C4-2B (cell line): ENCODE data around the gene TNPO1.

Source experiments
- H3K27ac ChIP-seq: fragments of 450-650 bp; 2 replicates; pipeline ENCODE4 v1.5.1; 2017
- ZFX ChIP-seq: fragments of 450-650 bp; IDR thresholded peaks from 2 replicates; pipeline ENCODE4 v1.6.1; 2017
- TF ChIP-seq, protein P1 (sequence below): fragments of 450-650 bp; conservative IDR thresholded peaks from 2 replicates; pipeline ENCODE4 v1.5.1; 2017; ENCODE audit warnings: mild to moderate bottlenecking

TNPO1 gene

DNA sequence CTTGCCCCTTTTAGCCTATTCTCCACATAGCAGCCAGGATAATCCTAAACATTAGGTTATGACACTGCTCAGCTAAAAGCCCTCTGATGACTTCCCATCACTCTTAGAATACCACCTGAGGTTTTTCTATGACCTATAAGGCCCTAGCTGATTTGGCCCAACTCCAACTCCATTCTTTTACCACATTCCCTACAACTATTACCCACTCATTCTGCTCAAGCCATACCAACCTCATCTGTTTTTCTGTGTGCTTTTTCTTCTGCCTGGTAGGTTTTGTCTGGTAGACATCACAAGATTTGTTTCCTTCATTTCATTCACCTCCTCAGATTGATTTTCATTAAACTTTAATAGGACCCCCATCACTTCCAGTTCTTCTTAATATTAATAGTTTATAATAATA is 126.8 kb downstream of the TNPO1 start:
- no peak overlapping the region for H3K27ac ChIP-seq
- TF ChIP-seq, protein P1, sequence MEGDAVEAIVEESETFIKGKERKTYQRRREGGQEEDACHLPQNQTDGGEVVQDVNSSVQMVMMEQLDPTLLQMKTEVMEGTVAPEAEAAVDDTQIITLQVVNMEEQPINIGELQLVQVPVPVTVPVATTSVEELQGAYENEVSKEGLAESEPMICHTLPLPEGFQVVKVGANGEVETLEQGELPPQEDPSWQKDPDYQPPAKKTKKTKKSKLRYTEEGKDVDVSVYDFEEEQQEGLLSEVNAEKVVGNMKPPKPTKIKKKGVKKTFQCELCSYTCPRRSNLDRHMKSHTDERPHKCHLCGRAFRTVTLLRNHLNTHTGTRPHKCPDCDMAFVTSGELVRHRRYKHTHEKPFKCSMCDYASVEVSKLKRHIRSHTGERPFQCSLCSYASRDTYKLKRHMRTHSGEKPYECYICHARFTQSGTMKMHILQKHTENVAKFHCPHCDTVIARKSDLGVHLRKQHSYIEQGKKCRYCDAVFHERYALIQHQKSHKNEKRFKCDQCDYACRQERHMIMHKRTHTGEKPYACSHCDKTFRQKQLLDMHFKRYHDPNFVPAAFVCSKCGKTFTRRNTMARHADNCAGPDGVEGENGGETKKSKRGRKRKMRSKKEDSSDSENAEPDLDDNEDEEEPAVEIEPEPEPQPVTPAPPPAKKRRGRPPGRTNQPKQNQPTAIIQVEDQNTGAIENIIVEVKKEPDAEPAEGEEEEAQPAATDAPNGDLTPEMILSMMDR: no peak
- TF ChIP-seq ZFX: no peak

DNA sequence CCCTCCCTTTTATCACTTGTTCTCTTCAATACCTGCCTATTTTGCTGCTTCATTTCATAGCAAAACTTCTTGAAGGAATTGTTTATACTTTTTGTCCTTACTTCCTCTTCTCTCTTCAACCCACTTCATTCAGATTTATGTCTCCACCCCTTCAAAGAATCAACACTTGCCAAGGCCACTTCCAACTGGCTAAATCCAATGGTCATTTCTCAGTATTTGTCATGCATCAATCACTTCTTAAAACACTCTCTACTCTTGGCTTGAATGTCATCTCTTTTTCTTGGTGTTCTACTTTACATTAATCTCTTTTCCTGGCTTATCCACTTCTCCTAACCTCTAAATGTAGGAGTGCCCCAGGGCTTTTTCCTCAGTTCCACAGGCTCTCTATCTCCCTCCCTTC is 131.0 kb downstream of the TNPO1 start:
- H3K27ac ChIP-seq: no peak overlapping the region
- no peak for TF ChIP-seq ZFX
- TF ChIP-seq, protein P1: no peak

DNA sequence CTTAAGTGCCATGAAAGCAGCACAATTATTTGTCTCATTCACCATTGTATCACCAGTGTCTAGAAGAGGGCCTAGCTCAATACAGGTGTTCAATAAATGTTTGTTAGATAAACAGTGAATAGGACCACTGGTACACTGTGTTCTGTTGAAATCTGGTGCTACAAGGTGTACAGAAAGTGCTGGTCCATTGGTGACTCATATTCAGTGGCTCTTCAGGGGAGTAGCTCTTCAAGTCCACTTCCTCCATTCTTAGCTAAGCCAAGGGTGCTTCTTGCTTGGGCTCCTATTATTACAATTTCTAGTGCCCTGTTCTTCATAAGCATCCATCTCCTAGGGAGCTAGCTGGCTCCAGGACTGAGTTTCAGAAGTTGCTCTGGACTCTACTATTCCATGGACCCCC is 133.0 kb downstream of the TNPO1 start:
- TF ChIP-seq, protein P1: no peak
- no peak for TF ChIP-seq ZFX
- no peak overlapping the region for H3K27ac ChIP-seq

DNA sequence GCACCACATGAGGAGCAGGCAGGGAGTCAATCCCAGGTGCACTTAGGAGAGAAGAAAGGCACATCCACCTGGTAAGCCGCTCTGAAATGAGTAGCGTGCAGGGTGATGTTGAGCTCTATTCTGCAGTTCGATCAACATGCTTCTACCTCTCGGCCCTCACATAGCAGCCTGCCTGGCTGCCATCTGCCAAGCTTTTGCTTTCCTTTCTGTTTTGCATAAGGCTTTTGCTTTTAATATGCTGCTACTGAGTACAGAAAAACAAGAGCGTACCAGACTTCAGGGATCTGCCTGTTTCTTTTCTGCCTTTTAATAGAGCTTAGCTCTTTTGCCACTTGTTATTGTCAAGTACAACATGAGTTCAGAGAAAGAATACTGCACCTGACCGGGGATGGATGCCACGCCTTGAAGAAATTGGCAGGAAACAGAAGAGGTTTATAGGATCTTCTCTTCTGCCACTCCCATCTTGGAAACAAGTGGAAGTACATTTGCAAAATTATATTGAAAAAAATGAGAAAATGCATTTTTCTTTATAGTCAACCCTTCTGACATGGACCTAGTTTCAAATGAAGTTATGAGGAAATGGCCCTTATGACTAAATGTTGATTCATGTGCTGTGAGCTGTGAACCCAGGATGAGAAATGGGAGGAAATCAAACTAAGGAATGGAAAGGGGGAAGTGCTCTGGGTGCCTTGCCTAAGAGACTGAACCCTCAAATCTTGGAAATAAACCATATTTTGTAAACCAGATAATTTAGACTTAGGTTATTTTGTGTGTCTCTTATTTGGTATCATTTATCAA is 135.4 kb downstream of the TNPO1 start:
- H3K27ac ChIP-seq: no peak overlapping the region
- no peak for TF ChIP-seq ZFX
- TF ChIP-seq, protein P1: no peak

DNA sequence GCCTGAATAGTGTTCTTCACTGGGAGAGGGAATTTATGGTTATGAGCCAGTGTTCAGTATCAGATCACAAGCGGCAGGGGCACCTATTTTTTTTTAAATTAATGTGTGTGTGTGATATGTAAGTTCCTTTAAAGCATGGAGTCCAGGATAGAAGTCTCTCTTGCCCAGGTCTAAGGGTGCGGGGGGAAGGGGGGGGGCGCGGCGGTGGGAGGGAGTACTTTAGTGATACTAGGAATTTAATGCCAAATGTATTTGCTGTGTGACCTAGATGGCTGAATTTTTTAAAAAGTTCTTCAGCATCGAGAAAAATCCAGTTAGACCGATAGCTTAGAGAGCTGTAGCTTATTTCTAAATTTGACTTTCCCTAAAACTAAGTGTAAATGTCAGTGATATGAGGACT is 137.9 kb downstream of the TNPO1 start:
- no peak for TF ChIP-seq ZFX
- TF ChIP-seq, protein P1: no peak
- no peak overlapping the region for H3K27ac ChIP-seq

DNA sequence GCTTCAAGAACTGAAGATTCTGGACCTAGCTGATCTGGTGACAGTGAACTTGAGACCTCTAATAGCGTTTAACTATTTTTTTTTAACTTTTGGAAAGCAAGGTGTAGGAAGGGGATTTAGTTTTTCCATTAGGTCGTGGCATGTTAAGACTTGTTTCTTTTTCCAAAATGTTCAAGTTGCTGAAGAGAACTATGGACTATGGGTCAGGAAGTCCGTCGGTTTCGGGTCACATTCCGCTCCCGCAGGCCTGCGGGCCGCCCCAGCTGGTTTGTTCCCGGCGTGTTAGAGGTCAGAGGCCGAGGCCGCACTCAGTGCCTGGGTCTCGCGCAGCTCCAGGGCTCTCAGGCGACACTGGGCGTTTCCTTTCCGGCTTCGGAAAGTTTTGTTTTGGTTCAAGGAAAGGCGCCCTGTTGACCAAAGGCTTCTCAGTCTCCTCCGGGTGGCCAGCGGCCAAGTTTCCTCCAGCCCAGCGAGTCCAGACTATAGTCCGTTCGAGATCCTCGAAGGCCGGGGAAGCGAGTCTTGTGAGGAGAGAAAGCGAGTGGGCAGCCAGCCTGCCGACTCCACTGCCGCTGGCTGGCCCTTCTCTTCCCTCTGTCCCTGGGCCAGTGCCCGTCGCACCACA is 138.8 kb downstream of the TNPO1 start:
- TF ChIP-seq, protein P1: no peak
- TF ChIP-seq ZFX: no peak; the same call in 1 of the 2 replicates
- H3K27ac ChIP-seq: peak overlapping the region; percentile 76

DNA sequence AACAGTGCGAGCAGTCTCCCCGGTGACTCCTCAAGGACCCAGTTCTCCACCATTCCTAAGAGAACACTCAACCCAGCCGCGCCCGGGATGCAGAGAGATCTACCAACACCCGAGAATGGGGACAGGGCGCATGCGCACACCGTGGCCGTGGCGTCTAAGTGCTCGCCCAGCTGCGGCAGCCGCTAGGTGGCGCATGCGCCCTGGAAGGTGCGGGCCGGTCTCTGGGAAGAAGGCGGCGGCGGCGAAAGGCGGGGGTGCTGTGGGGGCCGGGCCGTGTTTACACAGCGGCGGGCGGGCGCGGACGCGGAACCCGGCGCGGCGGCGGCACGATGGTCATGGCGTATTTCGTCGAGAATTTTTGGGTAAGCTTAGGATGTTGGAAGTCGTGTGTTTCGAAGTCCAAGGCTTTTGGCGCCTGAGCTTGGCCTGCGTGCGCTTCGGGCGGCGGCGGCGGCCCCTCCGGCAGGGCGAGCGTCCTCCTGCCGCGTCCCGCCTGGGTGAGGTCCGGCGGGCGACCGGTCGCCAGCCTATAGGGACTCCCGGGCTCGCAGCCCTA is 139.4 kb downstream of the TNPO1 start, which contains the start of gene FCHO2:
Gene FCHO2, plus strand, starts transcription at position 274 of the 556 bp plus-strand sequence. Its CDS starts 56 bp downstream, at position 330.
- H3K27ac ChIP-seq: peak within 1 kb of the TSS; percentile 76
- no peak for TF ChIP-seq ZFX
- TF ChIP-seq, protein P1: peak; percentile 97
